C1 segment of cervical spinal cord (tissue), 14 donors: Measurements from ENCODE around the gene LYPD1.

Experiments
- DNase-seq, 14 donors: peaks; one replicate each; lab custom pipeline; 2025; lab: John Stamatoyannopoulos, UW

The LYPD1 gene

GRCh38 chr2:132638313-132639040, 31.5 kb downstream of the LYPD1 start:
- no peak for DNase-seq

GRCh38 chr2:132636346-132636745, 33.7 kb downstream of the LYPD1 start:
- no peak for DNase-seq

GRCh38 chr2:132633635-132634034, 36.4 kb downstream of the LYPD1 start:
- DNase-seq: no peak

GRCh38 chr2:132632000-132632649, 37.9 kb downstream of the LYPD1 start:
- DNase-seq: peak in 11 of 14 donors; percentile 4 to 68 (median 31)

GRCh38 chr2:132627536-132627935, 42.5 kb downstream of the LYPD1 start:
- no peak for DNase-seq

DNA sequence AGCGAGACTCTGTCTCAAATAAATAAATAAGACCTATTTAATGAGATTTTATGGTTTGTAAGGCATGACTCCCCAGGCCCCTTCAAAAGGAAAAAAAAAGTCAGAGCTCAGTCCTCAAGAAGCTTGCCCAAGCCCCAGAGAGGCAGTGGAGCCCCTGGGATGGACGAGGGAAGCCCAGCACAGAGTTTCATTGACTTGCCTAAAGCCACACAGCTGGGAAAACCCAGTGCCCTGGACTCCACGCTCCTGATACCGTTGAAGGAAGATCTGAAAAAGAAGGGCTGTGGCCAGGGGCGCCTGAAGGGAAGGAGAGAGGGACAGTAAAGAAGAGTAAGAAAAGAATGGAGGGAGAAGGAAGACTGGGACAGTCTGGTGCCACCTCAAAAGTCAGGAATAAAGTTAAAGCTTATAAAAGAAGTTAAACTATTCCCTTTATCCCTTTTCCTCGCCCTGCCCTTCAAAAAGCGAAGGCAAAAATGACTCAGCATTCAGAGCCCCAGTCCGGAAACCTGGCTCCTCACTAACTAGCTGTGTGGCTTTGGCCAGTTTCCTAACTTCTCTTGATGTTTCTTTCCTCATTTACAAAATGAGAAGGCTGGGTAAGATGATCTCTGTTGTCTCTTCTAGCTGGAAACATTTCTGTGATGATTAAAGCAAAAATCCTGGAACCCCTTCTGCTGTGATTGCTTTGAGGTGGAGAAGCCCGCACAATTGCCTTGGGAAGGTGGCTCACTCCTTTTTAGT, 46.7 kb downstream of the LYPD1 start:
- no peak for DNase-seq

DNA sequence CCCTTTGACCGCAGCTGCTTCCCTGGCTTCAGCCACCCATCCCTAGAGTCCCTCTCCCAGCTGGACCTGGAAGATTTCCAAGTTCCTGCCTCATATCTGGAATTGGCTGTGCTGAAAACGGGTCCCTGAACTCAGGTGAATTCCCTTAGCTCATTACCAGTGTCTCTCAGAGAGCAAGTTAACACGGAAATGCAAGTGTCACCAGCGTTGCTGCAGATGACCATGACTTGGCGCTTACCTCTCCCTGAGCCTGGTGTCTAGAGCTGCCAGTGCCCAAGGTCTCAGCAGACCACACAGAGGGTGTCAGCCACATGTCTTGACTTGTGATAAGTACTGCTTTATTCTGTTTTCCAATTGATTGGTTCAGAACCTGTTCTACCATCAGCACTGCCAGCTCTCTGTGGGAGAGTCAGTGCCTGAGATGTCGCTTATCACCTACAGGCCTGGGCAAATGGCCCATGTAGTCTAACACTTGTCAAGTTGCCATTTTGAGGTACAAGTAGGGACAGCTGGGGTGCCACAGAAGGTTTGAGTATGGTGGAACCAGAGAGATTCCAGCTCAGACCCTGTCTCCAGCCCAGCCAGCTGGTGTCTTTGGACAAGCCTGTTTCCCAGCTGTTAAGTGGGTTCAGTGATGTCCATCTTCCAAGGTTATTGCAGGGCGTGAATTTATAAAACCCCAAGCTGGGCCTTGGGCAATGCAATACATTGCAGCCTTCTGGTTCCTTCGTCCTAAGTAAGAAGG, 48.7 kb downstream of the LYPD1 start:
- DNase-seq: no peak

- DNase-seq: peak in 3 of 14 donors; percentile 2 to 42 (median 3)
Observed at GRCh38 chr2:132620115-132620514, 49.9 kb downstream of the LYPD1 start.

DNA sequence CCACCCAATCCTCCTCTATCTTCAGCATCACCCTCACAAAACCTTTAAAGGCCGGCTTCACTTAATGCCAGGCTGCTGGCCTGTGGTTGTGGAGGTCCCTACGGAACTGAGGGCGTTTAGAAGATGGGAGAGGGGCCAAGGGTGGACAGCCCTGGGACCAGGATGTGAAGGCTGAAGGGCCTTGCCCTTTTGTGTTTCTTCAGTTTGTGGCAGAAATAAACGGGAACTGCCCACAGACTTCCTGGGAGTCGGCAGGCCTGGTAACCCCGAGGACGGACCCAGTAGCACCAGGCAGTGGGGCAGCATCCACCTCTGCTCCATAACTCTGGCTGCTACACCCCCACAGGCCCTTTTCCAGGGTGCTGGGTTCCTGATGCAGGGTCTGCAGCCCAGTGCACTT, 51.3 kb downstream of the LYPD1 start:
- no peak for DNase-seq

DNA sequence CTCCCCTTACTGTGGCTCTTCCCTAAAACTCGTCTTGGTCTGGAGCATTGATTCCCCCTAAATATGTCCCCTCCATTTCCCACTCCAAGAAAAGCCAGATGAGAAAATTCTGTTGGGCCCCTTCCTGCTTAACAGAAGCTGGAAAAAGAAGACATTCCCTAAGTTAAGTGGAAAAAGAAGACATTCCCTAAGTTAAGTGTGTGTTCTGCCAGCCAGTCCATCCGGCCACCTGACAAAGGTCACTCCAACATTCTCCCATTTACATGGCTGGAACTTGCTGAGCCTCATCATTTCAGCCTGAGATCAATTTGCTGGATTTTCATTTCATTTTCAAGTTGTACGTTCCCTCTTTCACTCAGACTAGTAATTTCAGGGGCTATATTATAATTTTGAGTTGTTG, 52.0 kb downstream of the LYPD1 start:
- DNase-seq: no peak

DNA sequence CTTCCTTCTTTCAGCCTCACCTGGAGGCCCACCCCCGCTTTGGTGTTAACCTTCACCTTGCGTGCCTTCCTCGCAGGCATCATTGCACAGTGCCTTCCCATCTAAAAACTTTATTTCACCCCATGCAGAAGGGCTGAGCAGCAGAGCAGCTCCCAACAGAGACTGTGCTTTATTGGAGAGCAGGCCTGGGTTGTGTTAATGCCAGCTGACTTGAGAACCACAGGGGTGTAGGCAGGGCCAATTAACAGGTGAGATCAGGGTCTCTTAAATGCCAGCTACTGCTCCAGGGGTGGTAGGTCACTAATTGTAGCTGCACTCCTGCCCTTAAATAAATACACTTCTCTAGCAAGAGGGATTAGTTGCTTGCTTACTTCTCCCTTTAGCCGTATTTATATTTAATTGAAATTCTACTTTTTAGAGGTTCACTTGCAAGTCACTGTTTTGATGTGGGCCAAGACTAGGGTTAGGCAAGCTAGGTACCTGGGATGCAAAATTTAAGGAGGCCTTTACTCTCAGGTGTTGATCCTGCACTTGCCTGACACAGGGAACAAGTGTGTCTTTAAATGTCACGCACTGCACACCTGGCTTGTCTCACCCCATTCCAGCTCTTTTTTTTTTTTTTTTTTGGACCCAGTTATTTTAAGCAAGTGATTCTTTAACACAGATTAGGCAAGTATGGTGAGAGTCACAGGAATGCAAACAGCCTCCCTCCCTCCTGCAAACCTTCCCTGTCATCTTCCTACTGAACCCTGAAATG, 54.5 kb downstream of the LYPD1 start:
- DNase-seq: no peak

DNA sequence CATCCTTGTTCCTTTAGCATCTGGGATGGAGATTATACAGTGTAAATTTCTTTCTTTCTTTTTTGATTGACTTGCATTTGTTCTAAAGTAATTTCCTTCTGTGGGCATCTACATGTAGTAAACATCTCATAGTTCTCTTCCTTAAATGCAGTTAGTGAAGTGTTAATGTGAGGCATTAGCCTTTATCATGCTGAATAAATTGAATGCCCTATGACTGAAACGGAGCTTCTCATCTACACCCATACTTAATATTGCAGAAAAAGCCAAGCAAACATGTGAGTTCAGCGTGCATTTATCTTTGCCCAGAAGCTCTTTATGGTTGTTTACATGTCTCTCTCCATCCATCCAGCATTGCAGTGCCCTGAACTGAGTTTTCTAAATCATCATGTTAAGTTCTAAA, 58.3 kb downstream of the LYPD1 start:
- DNase-seq: no peak

DNA sequence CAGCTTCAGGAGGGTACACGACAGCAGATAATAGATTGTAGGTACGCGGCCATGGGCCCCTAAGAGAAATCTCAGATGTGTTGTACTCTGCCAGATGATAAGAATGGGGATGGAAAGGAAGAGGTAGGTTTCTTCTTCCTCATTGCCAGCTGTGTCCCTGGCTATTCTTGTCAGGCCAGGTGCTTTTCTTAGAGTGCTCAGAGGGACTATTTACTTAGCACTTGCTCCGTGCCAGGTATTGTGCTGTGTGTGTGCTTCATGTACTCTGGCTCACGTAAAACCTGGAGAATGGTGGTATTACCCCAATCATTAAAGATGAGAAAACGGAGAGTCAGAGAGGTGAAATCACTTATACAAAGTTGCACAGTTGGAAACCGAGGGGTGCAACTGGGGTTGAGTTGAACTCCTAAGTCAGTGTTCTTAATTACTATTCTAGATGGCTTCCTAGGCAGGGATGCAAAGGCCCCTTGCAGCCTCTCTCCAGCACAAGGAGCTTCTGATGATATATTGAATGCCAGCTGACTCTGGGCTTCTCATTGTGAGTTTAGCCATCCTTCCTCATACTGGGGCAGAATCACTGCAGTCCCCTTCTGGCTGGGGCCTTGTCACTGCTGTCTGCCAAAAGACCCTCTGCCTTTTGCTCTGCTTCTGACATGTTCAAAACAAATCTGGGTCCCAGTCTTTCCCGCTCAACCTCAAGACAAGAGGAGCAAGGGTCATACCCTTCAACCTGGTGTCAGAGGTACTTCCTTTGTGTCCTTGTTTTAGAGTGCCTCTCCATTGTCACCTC, 60.7 kb downstream of the LYPD1 start:
- no peak for DNase-seq

DNA sequence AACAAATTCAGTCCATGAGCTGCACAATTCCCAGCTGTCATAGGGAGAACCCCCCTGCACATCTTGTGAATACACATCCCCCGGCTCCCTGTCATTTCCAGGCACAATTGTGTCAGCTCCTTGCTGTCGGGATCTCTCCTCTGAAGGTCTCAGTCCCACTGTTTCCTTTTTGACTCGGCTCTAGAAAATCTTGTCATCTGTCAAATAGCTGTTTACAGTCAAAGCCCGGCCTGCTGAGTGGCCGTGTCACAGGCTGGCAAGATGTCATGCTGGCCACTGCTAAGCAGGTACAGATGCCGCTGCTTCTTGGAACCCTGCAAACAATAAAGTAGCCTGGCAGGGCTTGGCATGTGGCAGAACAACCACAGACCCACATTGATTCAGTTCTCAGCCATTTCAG, 61.7 kb downstream of the LYPD1 start:
- DNase-seq: peak in 1 of 14 donors; percentile 40

GRCh38 chr2:132607426-132608090, 62.4 kb downstream of the LYPD1 start:
- DNase-seq: no peak

- no peak for DNase-seq
Observed at GRCh38 chr2:132606649-132607048, 63.4 kb downstream of the LYPD1 start.

DNA sequence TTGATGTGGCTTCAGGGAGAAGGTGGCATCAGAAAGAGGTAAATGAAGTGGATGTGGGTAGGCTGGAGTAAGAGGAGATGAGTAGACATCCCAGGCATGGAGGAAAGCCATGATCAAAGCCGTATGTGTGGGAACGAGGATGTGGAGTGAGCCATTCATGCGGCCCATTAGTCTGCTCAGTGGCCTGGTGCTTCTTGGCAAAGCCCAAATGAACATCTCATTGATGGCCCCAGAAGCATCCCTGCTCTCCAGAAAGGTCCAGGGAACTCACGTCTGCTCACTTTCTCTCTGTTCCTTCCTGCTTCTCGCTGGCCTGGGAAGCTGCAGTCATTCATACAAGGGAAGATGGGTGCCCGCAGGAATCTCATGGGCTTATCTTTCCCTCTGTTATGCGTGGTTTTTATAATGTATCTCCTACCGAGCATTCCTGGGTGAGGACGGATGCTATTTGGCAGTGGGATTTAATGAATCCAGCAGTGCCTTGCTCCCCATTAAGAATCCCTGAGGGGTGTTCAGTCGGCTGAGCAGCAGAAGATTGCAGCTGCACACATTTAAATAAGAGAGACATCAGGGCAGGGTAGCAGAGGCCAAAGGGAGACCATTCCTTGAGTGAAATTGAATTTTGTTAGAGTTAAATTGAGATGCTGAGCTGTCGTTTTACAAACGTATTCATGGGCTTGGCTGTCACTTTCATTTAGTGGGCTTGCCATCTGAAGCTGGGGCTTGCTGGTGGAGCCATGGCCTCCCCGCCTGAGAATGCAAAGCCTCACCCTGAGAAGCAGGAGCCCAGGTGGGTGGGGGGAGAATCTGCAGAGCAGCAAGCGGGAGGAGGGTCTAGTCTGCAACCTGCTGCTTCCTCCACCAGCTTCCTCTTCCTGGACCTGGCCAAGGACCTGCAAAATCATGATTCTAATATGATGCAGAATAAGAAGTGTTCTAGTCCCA, 64.5 kb downstream of the LYPD1 start:
- DNase-seq: no peak

GRCh38 chr2:132604561-132604960, 65.4 kb downstream of the LYPD1 start:
- DNase-seq: no peak

- no peak for DNase-seq
Observed at GRCh38 chr2:132599556-132599955, 70.4 kb downstream of the LYPD1 start.
